ENCODE results near the gene CDKN3. TPM values are rescaled to one million over a fixed set of nuclear protein-coding genes. Genes with fewer than 3 reads are reported as not detected.

CDKN3 gene
- total RNA-seq, 1 experiment from 2014 or later: 62.5 TPM

- H3K27me3 ChIP-seq (ENCODE audit: insufficient read depth, low read length): no peaks in the 10 kb centered on the region
- no peaks in the 10 kb centered on the region for H3K9me2 ChIP-seq (ENCODE audit: insufficient read depth)
- CTCF ChIA-PET: no interaction called here
- no peaks in the 10 kb centered on the region for H3K36me3 ChIP-seq (ENCODE audit: control insufficient read depth in 1 of 2, insufficient read depth in 2 of 2, low read length in 2 of 2)
- H3K27ac ChIP-seq (ENCODE audit: low read depth, low read length): no peak overlapping the region
- no peaks in the 10 kb centered on the region for H3K79me2 ChIP-seq (ENCODE audit: insufficient read depth, low read length)
- no peak overlapping the region for H3K4me3 ChIP-seq (replicated peaks in 1 of 2; ENCODE audit: low read depth in 1 of 2, low read length in 2 of 2)
- intact Hi-C loops (cut with micrococcal nuclease): no loop called here
- no peak overlapping the region for H3K9ac ChIP-seq (ENCODE audit: low read length)
- H3K4me2 ChIP-seq (ENCODE audit: low read length): no peak overlapping the region
- ATAC-seq: no peak
- H3K4me1 ChIP-seq (ENCODE audit: control insufficient read depth in 1 of 2, insufficient read depth in 2 of 2, low read length in 2 of 2): peaks cover under 1 to 10% of the 10 kb centered on the region in 2 experiments; a peak in 2 of 4 replicates
- RAD21 ChIA-PET (ENCODE audit: low non-redundant PET in 1 of 2, low total read pairs in 2 of 2, uncharacterized antibody in 2 of 2, unreplicated experiment in 2 of 2): no interaction called here
- no peak for TF ChIP-seq CBX3 (IDR thresholded peaks at IDR 0.05; ENCODE audit: low read depth)
- BruUV-seq (replicated peaks): no TSS peak
- no peaks in the 10 kb centered on the region for H4K20me1 ChIP-seq (ENCODE audit: insufficient read depth)
- POLR2A ChIA-PET: no interaction called here
- DNase-seq (ENCODE audit: low read depth, low spot score): no peak
- H2AFZ ChIP-seq (ENCODE audit: low read depth, low read length, poor library complexity, severe bottlenecking): no peak overlapping the region
- no peaks in the 10 kb centered on the region for H3K9me3 ChIP-seq (ENCODE audit: control insufficient read depth in 1 of 2, insufficient read depth in 1 of 2, low read depth in 1 of 2, low read length in 2 of 2)
These were observed 54.4 kb downstream of the CDKN3 start for GRCh38 chr14:54451121-54451601.

DNA sequence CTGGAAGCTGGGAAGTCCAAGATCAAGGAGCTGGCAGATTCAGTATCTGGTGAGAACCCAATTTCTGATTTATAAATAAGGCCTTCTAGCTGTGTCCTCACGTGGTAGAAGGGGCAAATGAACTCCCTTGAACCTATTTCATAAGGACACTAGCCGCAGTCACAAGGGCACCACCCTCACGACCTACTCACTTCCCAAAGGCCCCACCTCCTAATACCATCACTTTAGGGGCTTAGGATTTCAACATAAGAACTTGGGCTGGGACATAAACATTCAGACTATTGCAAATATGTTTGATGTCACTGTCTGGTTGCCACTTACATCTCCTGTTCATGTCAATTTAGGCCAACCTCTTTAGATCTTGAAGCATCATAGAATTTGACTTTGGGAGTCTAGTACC lies 55.2 kb downstream of the CDKN3 start:
- no peak overlapping the region for H3K9ac ChIP-seq (ENCODE audit: low read length)
- H3K27me3 ChIP-seq (ENCODE audit: insufficient read depth, low read length): no peaks in the 10 kb centered on the region
- H3K4me2 ChIP-seq (ENCODE audit: low read length): no peak overlapping the region
- H3K9me3 ChIP-seq (ENCODE audit: control insufficient read depth in 1 of 2, insufficient read depth in 1 of 2, low read depth in 1 of 2, low read length in 2 of 2): no peaks in the 10 kb centered on the region
- BruUV-seq (replicated peaks): no TSS peak
- no peaks in the 10 kb centered on the region for H3K36me3 ChIP-seq (ENCODE audit: control insufficient read depth in 1 of 2, insufficient read depth in 2 of 2, low read length in 2 of 2)
- ATAC-seq (no peak), DNase-seq (ENCODE audit: low read depth, low spot score) (no peak)
- intact Hi-C loops (cut with micrococcal nuclease): no loop called here
- H2AFZ ChIP-seq (ENCODE audit: low read depth, low read length, poor library complexity, severe bottlenecking): no peak overlapping the region
- no peaks in the 10 kb centered on the region for H4K20me1 ChIP-seq (ENCODE audit: insufficient read depth)
- no peaks in the 10 kb centered on the region for H3K9me2 ChIP-seq (ENCODE audit: insufficient read depth)
- H3K27ac ChIP-seq (ENCODE audit: low read depth, low read length): no peak overlapping the region
- ChIA-PET POLR2A (no interaction called here), RAD21 (ENCODE audit: low non-redundant PET in 1 of 2, low total read pairs in 2 of 2, uncharacterized antibody in 2 of 2, unreplicated experiment in 2 of 2) (no interaction called here), CTCF (no interaction called here)
- no peak overlapping the region for H3K4me3 ChIP-seq (replicated peaks in 1 of 2; ENCODE audit: low read depth in 1 of 2, low read length in 2 of 2)
- H3K4me1 ChIP-seq (ENCODE audit: control insufficient read depth in 1 of 2, insufficient read depth in 2 of 2, low read length in 2 of 2): peaks cover 0 to 5% of the 10 kb centered on the region in 2 experiments; a peak in 2 of 4 replicates
- no peaks in the 10 kb centered on the region for H3K79me2 ChIP-seq (ENCODE audit: insufficient read depth, low read length)
- TF ChIP-seq ZFX (IDR thresholded peaks at IDR 0.05) (no peak), SIN3A (IDR thresholded peaks at IDR 0.05; ENCODE audit: low read depth) (no peak), MAX (IDR thresholded peaks at IDR 0.05) (no peak), ZNF274 (IDR thresholded peaks at IDR 0.05; ENCODE audit: low read depth, low read length) (no peak), EGR1 (IDR thresholded peaks at IDR 0.05; ENCODE audit: low read depth) (no peak), CEBPB (IDR thresholded peaks at IDR 0.05; ENCODE audit: low read depth) (no peak), POLR2AphosphoS5 (IDR thresholded peaks at IDR 0.05; ENCODE audit: low read depth, low read length) (no peak), SP1 (IDR thresholded peaks at IDR 0.05; ENCODE audit: low read depth) (no peak), RAD21 (IDR thresholded peaks at IDR 0.05; ENCODE audit: low read depth) (no peak), CBX3 (IDR thresholded peaks at IDR 0.05; ENCODE audit: low read depth) (no peak), POLR2A (IDR thresholded peaks at IDR 0.05; ENCODE audit: borderline replicate concordance, extremely low read depth, insufficient read depth, insufficient read length) (no peak), ELF1 (IDR thresholded peaks at IDR 0.05; ENCODE audit: borderline replicate concordance, low read depth) (no peak), SRF (IDR thresholded peaks at IDR 0.05; ENCODE audit: low read depth) (no peak), ATF3 (IDR thresholded peaks at IDR 0.05) (no peak), TCF7L2 (IDR thresholded peaks at IDR 0.05; ENCODE audit: borderline replicate concordance, extremely low read depth, insufficient read depth, insufficient read length) (no peak)
- TF ChIP-seq, protein P1, sequence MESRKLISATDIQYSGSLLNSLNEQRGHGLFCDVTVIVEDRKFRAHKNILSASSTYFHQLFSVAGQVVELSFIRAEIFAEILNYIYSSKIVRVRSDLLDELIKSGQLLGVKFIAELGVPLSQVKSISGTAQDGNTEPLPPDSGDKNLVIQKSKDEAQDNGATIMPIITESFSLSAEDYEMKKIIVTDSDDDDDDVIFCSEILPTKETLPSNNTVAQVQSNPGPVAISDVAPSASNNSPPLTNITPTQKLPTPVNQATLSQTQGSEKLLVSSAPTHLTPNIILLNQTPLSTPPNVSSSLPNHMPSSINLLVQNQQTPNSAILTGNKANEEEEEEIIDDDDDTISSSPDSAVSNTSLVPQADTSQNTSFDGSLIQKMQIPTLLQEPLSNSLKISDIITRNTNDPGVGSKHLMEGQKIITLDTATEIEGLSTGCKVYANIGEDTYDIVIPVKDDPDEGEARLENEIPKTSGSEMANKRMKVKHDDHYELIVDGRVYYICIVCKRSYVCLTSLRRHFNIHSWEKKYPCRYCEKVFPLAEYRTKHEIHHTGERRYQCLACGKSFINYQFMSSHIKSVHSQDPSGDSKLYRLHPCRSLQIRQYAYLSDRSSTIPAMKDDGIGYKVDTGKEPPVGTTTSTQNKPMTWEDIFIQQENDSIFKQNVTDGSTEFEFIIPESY (IDR thresholded peaks at IDR 0.05; ENCODE audit: extremely low read depth, insufficient replicate concordance, low read length): no peak
- TF ChIP-seq, protein P2, sequence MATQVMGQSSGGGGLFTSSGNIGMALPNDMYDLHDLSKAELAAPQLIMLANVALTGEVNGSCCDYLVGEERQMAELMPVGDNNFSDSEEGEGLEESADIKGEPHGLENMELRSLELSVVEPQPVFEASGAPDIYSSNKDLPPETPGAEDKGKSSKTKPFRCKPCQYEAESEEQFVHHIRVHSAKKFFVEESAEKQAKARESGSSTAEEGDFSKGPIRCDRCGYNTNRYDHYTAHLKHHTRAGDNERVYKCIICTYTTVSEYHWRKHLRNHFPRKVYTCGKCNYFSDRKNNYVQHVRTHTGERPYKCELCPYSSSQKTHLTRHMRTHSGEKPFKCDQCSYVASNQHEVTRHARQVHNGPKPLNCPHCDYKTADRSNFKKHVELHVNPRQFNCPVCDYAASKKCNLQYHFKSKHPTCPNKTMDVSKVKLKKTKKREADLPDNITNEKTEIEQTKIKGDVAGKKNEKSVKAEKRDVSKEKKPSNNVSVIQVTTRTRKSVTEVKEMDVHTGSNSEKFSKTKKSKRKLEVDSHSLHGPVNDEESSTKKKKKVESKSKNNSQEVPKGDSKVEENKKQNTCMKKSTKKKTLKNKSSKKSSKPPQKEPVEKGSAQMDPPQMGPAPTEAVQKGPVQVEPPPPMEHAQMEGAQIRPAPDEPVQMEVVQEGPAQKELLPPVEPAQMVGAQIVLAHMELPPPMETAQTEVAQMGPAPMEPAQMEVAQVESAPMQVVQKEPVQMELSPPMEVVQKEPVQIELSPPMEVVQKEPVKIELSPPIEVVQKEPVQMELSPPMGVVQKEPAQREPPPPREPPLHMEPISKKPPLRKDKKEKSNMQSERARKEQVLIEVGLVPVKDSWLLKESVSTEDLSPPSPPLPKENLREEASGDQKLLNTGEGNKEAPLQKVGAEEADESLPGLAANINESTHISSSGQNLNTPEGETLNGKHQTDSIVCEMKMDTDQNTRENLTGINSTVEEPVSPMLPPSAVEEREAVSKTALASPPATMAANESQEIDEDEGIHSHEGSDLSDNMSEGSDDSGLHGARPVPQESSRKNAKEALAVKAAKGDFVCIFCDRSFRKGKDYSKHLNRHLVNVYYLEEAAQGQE (IDR thresholded peaks at IDR 0.05; ENCODE audit: low read depth): no peak
